GM21515 (cell line): ENCODE results near the gene PPP1R16B.
A peak's percentile ranks its signal among the peaks of the same experiment; 100 is the strongest.
"Not testable (repeated sequence)": the region's sequence is repeated elsewhere in the genome, so short reads cannot be mapped to it uniquely, and the experiment has no call there.

Experiments used
- ATAC-seq: cut with Tn5 transposase; IDR thresholded peaks from one replicate; pipeline ENCODE4 v1.9.1; 2021; ENCODE audit not compliant: unreplicated experiment

PPP1R16B gene

GRCh38 chr20:38843346-38843745 is 37.8 kb downstream of the PPP1R16B start:
- no peak for ATAC-seq

- ATAC-seq, result no peak
Observed at GRCh38 chr20:38844963-38845362, 39.5 kb downstream of the PPP1R16B start.

GRCh38 chr20:38847840-38848239 is 42.3 kb downstream of the PPP1R16B start:
- ATAC-seq, result no peak

- no peak for ATAC-seq
Observed at GRCh38 chr20:38853759-38854158, 48.3 kb downstream of the PPP1R16B start.

GRCh38 chr20:38854654-38855066 is 49.2 kb downstream of the PPP1R16B start:
- ATAC-seq, result no peak

GRCh38 chr20:38855356-38855755 is 49.9 kb downstream of the PPP1R16B start:
- ATAC-seq, result no peak

GRCh38 chr20:38856570-38856969 is 51.1 kb downstream of the PPP1R16B start:
- no peak for ATAC-seq

GRCh38 chr20:38857703-38858102 is 52.2 kb downstream of the PPP1R16B start:
- no peak for ATAC-seq

- ATAC-seq, result peak; percentile 33
Observed at GRCh38 chr20:38859070-38859690, 53.7 kb downstream of the PPP1R16B start.

GRCh38 chr20:38859857-38860256 is 54.4 kb downstream of the PPP1R16B start:
- ATAC-seq, result not testable (repeated sequence)

GRCh38 chr20:38861071-38861401 is 55.5 kb downstream of the PPP1R16B start:
- ATAC-seq, result no peak

- no peak for ATAC-seq
Observed at GRCh38 chr20:38862226-38862625, 56.7 kb downstream of the PPP1R16B start.

- peak; percentile 67 for ATAC-seq
Observed at GRCh38 chr20:38863024-38863851, 57.7 kb downstream of the PPP1R16B start.

GRCh38 chr20:38864662-38865061 is 59.2 kb downstream of the PPP1R16B start:
- no peak for ATAC-seq

GRCh38 chr20:38866265-38867061 is 61.0 kb downstream of the PPP1R16B start:
- ATAC-seq, result no peak

GRCh38 chr20:38867062-38867359 is 61.5 kb downstream of the PPP1R16B start:
- ATAC-seq, result no peak

- ATAC-seq, result no peak
Observed at GRCh38 chr20:38870733-38871559, 65.4 kb downstream of the PPP1R16B start.

GRCh38 chr20:38871560-38871953 is 66.1 kb downstream of the PPP1R16B start:
- no peak for ATAC-seq

- no peak for ATAC-seq
Observed at GRCh38 chr20:38872036-38872435, 66.5 kb downstream of the PPP1R16B start.

GRCh38 chr20:38872491-38873049 is 67.1 kb downstream of the PPP1R16B start:
- no peak for ATAC-seq
